K562 treated with DMSO at 1 percent for 4 hours (cell line): ENCODE results near the gene PCDHGA3. TPM values are rescaled to one million over a fixed set of nuclear protein-coding genes. Genes with fewer than 3 reads are reported as not detected.

Source experiments
- total RNA-seq: library from RNA; unstranded; fragments of 300-600 nt; gene quantifications from 2 replicates; pipeline ENCODE4 v1.2.3, GENCODE V29; 2022; ENCODE audit not compliant: insufficient read depth

Gene PCDHGA3
- 0.46 TPM in 1 of 2 replicates, not detected in the other for total RNA-seq

DNA sequence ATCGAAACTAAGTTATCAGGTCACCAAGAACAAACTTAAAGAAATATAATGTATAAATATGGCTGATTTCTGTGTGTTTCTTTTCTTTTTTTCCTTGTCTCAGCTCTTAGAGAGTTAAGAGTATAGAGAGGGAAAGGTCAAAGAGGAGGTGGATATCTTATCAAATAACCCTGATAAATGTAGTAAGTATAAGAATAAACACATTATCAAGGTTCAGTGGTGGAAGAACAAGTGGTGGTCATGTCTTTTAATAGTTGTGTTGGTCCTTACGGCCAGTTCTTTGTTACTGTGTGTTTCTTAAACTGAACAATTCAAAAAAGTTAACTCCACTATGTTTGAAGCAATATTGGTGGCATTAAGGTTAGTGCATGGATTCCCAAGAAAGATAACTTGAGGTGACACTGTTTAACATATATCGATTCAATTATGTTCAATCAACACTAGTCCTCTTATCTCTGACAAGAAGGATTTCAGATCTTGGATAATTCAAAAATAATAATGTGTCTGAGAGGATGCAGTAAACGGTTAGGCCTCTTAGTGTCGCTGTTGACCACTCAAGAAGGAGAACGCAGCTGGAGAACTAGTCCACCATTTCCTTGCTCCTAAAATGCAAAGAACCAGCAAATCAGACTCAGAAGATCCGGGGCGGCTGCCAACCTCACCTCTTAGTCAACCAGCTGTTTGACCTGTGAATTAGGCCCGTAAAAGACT is at the start of gene PCDHGA3:
TSS of gene PCDHGA3 (plus strand) at position 588 of the 711 bp plus-strand sequence. CDS start 205 bp downstream, outside the sequence.

DNA sequence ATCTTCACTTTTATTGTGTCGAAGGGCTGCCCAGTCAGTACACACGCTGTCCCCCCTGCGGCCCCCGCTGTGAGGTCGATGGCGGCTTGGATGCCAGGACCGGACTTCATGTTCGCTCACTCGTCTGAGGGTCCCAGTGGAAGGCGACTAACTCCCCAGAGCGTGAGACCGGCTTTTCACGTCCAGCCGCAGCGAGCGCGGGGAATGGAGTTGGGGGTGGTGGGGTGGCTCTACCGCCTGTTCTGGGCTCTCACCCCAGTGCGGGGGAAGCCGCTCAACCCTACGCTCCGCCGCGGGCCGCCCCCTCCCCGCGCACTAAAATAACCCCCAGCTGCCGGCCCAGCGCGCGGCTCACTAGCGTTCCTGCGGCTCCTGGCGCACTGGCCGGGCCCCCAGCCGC is 39.9 kb upstream of the PCDHGA3 start, which contains the start of gene SLC25A2:
TSS of gene SLC25A2 (minus strand) at position 294 of the 400 bp plus-strand sequence. CDS start at position 110, 184 bp downstream.

DNA sequence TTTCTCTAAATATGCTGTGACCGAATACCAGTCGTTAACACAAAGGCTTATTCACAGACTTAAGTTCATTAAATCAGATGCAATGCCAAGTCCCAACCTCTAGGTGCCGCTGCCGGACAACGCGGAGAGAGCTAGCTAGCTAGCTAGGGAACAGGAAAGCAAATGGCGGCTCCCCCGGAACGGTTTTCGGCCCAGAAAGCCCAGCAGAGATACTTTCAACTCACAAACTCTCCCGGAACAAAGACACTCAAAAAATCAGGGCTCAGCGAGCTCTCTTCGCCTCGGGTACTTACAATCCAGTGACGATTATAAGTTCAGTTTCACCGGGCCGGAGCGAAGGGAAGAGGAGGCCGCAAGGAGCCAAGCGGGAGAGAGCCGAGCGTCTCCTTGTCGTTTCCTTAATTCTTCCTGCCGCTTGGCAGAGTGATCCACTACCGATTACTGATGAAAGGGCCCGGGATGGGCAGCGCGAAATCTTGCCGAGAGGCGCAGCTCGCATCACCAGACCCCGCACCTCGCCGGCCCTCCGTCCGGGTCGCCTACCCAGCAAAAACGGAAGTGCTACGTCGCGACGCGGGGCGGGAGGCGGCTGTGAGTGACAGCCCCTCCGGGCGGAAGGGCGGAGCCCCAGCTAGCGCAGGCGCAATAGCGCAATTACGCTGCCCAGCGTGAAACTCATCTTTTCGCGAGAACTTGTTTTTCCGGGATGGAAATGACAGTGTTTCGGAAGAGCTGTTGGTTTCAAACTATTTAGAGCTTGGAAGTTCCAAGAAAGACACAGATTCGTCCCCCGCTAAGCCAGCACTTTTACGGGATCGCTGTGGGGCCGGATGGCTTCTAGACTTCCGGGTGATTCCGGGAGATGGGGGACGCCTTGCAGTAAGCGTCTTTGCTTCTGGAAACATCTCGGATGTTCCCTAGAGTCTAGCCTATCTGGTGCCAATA is 23.1 kb upstream of the PCDHGA3 start, which contains the start of gene TAF7:
TSS of gene TAF7 (minus strand) at position 560 of the 945 bp plus-strand sequence. CDS start 740 bp downstream, outside the sequence.

DNA sequence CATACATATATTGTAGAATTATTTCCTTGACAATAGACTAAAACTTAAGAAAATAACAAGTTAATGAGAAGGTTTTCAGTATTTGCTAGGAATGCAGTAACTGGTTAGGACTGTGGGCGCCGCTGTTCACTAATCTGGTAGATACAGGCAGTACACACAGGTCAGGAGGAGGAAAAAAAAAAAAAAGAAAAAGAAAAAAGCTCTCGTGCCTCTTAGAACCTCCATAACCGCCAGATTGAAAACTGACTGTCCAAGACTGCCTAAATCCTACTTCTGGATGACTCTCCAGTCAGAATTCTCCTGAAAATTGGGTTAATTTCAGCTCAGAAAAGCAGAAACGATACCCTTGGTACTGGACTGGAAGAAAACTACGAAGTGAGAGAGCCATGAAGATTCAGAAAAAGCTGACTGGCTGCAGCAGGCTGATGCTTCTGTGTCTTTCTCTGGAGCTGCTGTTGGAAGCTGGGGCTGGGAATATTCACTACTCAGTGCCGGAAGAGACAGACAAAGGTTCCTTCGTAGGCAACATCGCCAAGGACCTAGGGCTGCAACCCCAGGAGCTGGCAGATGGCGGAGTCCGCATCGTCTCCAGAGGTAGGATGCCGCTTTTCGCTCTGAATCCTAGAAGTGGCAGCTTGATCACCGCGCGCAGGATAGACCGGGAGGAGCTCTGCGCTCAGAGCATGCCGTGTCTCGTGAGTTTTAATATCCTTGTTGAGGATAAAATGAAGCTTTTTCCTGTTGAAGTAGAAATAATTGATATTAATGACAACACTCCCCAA is 13.1 kb upstream of the PCDHGA3 start, which contains the start of gene PCDHGA1:
TSS of gene PCDHGA1 (plus strand) at position 216 of the 782 bp plus-strand sequence.

DNA sequence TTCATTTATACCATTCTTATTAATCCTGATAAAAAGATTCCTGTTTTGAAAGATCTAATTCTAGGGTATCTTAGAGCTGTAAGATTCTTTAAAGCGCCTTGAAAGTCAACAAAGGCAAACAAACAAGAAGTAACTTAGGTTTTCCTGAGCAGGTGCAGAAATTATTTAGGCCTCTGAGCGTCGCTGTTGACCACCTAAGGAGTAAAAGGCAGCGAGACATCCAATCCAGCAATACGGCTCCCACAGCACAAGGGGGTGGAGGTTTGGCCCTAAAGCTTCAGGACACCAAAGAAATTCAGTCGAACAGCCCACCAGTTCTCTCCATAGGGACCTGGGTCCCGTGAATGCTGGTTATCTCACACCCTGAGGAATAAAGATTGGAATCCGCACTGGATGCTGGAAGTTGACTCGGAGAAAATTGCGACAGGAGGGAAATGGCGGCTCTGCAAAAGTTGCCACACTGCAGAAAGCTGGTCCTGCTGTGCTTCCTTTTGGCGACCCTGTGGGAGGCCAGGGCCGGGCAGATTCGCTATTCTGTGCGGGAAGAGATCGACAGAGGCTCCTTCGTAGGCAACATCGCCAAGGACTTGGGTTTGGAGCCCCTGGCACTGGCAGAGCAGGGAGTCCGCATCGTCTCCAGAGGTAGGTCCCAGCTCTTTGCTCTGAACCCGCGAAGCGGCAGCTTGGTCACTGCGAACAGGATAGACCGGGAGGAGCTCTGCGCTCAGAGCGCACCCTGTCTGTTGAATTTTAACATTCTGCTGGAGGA is 4.9 kb upstream of the PCDHGA3 start, which contains the start of gene PCDHGA2:
TSS of gene PCDHGA2 (plus strand) at position 223 of the 769 bp plus-strand sequence.

DNA sequence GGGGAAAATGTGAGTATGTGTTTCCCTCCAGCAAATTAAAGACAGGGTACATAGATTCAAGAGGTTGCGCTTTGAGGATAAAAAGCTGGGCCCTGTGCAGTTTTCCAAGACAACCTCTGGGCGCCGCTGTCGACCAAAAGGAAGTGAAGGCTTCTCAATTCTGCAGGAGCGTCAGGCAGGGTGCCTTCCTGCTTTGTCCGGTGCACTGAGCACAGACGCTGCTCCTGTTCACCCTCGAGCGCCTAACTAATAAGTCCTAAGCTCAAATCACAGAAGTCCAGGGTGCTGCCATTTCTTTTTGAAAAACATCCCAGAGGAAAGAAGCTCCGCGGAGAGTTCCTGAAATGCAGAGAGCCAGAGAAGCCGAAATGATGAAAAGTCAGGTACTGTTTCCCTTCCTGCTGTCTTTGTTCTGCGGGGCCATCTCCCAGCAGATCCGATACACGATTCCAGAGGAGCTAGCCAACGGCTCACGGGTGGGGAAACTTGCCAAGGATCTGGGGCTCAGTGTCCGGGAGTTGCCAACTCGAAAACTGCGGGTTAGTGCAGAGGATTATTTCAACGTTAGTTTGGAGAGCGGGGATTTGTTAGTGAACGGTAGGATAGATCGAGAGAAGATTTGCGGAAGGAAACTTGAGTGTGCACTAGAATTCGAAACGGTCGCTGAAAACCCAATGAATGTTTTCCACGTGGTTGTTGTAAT is 6.4 kb downstream of the PCDHGA3 start, which contains the start of gene PCDHGB1:
TSS of gene PCDHGB1 (plus strand) at position 183 of the 703 bp plus-strand sequence. CDS start at position 345, 162 bp downstream.

DNA sequence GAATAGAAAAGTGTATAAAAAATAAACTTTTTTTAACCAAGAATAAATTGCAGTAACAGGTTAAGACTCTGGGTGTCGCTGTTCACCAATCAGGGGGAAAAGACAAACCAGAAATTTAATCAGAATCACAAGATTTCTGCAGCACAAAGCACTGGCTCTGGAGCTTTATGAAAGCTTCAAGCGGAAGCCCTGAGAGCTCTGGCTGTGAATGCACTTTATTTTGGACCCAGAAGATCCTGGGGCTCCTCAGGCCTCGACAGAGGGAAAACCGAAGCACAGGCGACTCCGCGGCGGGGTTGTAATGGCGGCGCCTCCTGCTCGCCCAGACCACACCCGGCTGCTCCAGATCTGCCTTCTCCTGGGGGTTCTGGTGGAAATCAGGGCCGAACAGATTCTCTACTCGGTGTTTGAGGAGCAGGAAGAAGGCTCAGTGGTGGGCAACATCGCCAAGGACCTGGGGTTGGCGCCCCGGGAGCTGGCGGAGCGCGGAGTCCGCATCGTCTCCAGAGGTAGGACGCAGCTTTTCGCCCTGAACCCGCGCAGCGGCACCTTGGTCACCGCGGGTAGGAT is 11.4 kb downstream of the PCDHGA3 start, which contains the start of gene PCDHGA4:
TSS of gene PCDHGA4 (plus strand) at position 122 of the 570 bp plus-strand sequence. CDS start at position 209, 87 bp downstream.

DNA sequence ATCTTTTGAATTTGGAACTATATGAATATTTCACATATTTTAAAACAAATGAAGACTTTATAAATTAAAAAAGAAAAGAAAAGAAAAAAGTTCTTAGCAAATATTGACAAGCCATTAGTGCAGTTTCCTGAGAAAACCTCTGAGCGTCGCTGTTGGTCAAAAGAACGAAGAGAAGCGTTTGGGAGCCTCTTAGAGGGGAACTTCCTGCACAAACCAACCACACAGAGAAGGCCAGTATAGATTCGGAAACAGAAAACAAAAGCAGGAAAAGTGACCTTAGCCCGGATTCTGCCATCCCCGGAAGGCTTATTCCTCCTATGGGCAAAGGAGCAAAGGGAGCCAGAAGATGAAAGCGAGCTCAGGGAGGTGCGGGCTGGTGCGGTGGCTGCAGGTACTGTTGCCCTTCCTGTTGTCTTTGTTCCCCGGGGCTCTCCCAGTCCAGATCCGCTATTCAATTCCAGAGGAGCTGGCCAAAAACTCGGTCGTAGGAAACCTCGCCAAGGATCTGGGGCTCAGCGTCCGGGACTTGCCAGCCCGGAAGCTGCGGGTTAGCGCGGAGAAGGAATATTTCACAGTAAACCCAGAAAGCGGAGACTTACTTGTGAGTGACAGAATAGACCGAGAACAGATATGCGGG is 16.3 kb downstream of the PCDHGA3 start, which contains the start of gene PCDHGB2:
TSS of gene PCDHGB2 (plus strand) at position 205 of the 637 bp plus-strand sequence. CDS start at position 347, 142 bp downstream.

DNA sequence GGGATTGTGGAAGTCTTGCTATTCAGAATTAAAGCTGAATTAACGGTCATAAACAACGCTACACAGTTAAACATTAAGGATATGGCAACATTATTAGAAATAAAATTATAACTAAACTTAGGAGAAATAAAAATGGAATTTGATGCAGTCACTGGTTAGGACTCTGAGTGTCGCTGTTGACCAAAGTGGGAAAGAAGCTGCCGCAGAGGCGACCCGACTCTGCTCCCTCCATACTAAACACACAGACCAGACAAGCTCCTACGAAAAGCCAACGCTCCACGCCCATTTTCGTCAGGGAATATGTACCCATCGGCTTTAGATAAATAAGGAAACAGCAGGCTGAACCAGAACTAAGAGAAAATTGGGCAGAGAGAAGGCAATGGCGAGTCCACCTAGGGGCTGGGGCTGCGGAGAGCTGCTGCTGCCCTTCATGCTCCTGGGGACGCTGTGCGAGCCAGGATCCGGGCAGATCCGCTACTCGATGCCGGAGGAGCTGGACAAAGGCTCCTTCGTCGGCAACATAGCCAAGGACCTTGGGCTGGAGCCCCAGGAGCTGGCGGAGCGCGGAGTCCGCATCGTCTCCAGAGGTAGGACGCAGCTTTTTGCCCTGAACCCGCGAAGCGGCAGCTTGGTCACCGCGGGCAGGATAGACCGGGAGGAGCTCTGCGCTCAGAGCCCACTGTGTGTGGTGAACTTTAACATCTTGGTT is 20.5 kb downstream of the PCDHGA3 start, which contains the start of gene PCDHGA5:
TSS of gene PCDHGA5 (plus strand) at position 211 of the 709 bp plus-strand sequence. CDS start at position 380, 169 bp downstream.

DNA sequence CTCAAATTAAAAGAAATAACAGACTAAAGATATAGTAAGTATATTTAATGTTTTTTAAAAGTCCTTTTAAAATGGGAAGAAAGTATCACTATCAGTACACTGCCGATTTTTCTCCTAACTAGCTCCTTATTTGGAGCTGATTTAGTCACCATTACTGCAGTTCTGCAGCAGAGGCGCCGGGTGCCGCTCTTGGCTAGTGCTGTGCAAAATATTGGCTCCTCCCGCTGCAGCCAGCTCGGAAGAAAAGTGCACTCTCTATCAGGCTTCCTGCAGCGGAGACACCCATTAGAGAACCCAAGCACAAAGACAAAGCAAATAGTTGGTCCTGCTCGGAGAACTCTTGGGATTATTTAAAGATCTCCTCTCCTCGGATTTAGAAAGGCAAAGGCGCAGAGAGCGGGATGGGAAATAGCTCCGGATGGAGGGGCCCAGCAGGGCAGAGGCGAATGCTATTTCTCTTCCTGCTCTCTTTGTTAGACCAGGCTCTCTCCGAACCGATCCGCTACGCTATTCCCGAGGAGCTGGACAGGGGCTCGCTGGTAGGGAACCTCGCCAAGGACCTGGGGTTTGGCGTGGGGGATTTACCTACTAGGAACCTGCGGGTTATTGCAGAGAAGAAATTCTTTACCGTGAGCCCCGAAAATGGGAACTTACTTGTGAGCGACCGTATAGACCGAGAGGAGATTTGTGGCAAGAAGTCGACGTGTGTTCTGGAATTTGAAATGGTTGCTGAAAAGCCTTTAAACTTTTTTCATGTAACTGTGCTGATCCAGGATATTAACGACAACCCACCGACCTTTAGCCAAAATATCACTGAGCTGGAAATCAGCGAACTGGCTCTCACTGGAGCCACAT is 26.6 kb downstream of the PCDHGA3 start, which contains the start of gene PCDHGB3:
TSS of gene PCDHGB3 (plus strand) at position 249 of the 855 bp plus-strand sequence. CDS start at position 402, 153 bp downstream.

DNA sequence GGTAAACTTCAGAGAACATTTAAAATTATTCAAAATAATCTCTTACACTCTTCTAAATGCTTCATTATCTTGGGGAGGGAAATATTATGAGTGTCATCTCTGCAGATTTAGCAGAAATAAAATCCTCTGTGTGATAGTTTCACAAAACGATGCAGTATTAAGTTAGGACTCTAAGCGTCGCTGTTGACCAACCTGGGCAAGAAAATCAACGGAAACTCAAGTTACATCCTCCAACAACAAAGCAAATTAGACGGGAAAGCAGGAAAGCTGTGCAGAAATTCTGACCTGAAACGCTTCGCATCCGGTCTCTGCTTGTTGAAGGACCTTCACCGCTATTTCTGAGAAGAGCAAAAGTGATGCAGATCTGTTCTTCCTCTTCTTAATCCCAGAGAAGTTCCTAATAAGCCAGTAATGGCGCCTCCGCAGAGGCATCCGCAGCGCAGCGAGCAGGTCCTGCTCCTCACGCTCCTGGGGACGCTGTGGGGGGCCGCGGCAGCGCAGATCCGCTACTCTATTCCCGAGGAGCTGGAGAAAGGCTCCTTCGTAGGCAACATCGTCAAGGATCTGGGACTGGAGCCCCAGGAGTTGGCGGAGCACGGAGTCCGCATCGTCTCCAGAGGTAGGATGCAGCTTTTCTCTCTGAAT is 30.2 kb downstream of the PCDHGA3 start, which contains the start of gene PCDHGA6:
TSS of gene PCDHGA6 (plus strand) at position 219 of the 645 bp plus-strand sequence. CDS start at position 412, 193 bp downstream.

DNA sequence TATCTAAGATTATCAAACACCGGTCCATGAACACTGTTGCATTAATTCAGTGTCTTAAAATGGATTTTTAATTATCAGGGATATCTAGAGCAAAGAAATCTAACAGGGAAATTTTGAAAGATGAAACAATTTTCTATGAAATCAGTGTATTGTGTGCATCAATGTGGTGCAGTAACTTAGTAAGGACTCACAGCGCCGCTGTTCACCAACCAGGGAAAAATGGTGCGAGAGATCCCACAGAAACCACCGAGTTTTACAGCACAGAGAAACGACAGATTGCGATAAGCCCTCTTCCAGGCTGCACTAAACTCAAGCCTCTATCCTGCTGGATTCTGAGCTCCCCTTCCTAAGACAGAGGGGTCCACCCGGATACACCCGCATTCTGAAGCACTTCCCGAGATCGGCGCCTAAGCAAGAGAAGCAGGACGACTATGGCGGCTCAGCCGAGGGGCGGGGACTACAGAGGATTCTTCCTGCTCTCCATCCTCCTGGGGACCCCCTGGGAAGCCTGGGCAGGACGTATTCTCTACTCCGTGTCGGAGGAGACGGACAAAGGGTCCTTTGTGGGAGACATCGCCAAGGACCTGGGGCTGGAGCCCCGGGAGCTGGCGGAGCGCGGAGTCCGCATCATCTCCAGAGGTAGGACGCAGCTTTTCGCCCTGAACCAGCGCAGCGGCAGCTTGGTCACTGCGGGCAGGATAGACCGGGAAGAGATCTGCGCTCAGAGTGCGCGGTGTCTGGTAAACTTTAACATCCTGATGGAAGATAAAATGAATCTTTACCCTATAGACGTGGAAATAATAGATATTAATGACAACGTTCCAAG is 39.1 kb downstream of the PCDHGA3 start, which contains the start of gene PCDHGA7:
TSS of gene PCDHGA7 (plus strand) at position 274 of the 826 bp plus-strand sequence. CDS start at position 432, 158 bp downstream.

DNA sequence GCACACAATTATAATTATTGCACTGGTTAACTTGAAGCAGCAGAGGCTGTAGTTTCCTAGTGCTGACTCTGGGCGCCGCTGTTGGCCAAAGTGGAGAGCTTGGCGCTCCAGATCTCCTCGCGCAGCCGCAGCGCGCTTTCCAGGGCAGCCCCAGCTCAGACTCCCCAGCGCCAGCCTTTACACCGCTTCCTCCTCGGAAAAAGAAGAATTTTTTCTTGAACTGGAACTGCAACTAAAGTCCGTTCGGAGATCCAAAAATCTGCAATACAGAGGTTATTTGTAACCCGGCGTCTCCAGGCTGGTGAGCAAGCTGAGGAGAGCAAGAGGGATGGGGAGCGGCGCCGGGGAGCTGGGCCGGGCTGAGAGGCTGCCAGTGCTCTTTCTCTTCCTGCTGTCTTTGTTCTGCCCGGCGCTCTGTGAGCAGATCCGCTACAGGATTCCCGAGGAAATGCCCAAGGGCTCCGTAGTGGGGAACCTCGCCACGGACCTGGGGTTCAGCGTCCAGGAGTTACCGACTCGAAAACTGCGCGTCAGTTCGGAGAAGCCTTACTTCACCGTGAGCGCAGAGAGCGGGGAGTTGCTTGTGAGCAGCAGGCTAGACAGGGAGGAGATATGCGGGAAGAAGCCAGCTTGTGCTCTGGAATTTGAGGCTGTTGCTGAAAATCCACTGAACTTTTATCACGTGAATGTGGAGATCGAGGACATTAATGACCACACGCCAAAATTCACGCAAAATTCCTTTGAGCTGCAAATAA is 44.1 kb downstream of the PCDHGA3 start, which contains the start of gene PCDHGB4:
TSS of gene PCDHGB4 (plus strand) at position 142 of the 755 bp plus-strand sequence. CDS start at position 329, 187 bp downstream.

DNA sequence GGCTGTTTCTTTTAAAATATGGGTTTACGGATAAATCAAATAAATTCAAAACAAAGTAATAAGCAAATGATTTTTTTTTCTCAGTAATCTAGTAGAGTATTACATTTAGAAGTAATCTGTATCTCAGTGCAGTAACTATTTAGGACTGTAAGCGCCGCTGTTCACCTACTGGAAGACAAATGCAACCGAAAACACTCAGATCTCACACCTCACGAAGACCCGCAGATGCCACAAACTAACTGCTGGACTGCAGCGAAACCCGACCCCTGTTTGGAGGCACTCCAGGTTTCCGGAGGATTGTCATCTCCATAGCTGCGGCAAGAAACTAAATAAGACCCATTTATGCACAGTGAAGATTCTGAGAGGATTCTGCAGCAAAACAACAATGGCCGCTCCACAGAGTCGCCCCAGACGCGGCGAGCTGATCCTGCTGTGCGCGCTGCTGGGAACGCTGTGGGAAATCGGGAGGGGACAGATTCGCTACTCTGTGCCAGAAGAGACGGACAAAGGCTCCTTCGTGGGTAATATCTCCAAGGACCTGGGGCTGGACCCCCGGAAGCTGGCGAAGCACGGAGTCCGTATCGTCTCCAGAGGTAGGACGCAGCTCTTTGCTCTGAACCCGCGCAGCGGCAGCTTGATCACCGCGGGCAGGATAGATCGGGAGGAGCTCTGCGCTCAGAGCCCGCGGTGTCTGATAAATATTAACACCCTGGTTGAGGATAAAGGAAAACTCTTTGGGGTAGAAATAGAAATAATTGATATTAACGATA is 49.0 kb downstream of the PCDHGA3 start, which contains the start of gene PCDHGA8:
TSS of gene PCDHGA8 (plus strand) at position 205 of the 770 bp plus-strand sequence. CDS start at position 386, 181 bp downstream.

